Subcutaneous adipose tissue (tissue), 4 donors: ENCODE measurements around the gene CCDC112. TPM values are rescaled to one million over a fixed set of nuclear protein-coding genes. Genes with fewer than 3 reads are reported as not detected.

Source experiments
- total RNA-seq, 4 donors: library from RNA; depleted of rRNA; stranded (reverse); fragments of >200 nt; gene quantifications; one replicate each; pipeline ENCODE4 v1.1.0, GENCODE V29; 2016
- TF ChIP-seq, protein P1 (sequence below): fragments of 450-650 bp; IDR thresholded peaks from one replicate; pipeline ENCODE4 v1.5.1; 2016; ENCODE audit warnings: low read depth, mild to moderate bottlenecking, control low read depth, antibody characterized with exemption, moderate library complexity

Gene CCDC112
- total RNA-seq, 4 donors from 2014 or later: 5.1 to 16.7 (median 14.5) TPM

DNA sequence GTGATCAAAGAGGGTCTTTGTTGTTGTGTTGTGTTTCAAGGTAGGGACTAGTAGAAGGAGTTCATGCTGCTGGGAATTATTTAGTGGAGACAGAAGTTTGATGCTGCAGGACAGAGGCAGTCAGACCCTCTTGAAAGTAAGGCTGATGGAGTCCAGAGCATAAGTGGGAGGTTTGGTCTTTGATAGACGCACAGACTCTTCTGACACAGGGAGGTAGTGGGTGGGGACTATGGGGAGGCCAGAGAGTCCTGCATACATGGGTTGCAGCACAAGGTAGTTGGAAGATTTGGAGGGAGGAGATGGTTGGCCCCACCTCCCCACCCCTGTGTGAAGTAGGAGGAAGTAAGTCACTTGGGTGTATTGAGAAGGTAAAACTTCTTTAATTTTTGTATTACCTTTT lies 2.4 kb upstream of the CCDC112 start:
- TF ChIP-seq, protein P1, sequence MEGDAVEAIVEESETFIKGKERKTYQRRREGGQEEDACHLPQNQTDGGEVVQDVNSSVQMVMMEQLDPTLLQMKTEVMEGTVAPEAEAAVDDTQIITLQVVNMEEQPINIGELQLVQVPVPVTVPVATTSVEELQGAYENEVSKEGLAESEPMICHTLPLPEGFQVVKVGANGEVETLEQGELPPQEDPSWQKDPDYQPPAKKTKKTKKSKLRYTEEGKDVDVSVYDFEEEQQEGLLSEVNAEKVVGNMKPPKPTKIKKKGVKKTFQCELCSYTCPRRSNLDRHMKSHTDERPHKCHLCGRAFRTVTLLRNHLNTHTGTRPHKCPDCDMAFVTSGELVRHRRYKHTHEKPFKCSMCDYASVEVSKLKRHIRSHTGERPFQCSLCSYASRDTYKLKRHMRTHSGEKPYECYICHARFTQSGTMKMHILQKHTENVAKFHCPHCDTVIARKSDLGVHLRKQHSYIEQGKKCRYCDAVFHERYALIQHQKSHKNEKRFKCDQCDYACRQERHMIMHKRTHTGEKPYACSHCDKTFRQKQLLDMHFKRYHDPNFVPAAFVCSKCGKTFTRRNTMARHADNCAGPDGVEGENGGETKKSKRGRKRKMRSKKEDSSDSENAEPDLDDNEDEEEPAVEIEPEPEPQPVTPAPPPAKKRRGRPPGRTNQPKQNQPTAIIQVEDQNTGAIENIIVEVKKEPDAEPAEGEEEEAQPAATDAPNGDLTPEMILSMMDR: no peak

DNA sequence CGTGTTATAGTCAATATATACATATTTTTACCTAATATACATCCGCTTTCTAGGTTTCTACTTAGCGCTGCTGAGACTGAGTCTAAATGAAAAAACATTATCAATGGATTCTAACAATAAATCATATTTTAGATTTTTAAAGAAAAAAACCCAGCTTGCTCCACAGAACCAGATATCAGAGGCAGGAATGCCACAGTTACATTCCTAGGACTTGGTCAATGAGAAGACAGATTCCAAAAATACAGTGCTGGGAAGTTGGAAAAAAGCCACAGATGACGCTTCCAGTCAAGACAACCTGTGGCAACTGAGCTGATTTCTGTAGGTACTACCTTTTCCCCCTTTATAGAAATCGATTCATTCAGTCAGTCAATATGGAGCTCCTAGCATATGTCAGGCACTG lies 577 bp upstream of the CCDC112 start:
- TF ChIP-seq, protein P1: no peak

DNA sequence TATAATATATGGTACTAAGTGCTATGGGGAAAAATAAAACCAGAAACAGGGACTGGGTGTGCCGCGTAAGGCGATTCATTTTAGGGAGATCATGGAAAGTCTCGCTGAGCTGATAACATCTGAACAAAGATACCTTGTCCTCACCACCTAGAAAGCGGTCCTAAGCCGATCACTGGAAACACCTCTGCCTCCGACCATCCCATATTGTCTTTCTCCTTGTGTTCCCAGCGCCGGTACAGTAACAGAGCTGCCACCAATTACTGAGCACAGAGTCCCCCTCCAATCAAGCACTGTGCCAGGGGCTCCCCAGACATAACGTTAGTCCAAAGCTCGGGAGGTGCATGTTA lies 704 bp downstream of the CCDC112 start:
- TF ChIP-seq, protein P1: no peak

DNA sequence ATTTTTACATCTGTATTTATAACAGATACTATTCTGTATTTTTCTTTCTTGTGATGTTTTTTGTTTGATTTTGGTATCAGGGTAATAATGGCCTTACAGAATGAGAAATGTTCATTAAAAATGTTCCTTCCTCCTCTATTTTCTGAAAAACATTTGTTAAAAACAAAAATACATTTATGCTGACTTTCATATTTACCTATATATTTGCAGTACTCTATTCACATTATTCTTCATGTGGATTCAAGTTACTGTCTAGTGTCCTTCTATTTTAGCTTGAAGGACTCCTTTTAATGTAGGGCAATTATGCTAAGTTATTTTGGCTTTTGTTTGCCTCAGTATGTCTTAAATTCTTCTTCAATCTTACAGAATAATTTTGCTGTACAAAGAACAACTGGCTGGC lies 5.1 kb downstream of the CCDC112 start:
- TF ChIP-seq, protein P1: no peak

DNA sequence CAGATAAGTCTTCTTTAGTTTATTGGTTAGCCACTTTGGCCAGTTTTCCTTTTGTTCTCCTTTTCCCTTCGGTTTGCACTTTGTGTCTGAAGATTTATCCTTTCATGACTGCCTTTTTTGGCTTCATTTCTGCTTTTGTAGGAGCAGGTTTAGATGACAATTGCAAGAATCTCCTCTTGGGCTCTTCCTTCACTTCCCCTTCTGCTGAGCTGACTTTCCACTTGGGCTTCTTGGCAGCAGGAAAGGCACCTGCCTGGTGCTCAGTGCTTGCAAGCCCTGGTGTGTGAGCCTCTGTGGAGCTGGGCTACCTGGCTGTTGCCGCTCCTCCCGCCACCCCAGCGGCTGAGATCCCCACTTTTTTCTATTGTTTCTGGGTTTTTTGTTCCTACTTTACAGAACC lies 7.3 kb downstream of the CCDC112 start:
- TF ChIP-seq, protein P1: no peak

DNA sequence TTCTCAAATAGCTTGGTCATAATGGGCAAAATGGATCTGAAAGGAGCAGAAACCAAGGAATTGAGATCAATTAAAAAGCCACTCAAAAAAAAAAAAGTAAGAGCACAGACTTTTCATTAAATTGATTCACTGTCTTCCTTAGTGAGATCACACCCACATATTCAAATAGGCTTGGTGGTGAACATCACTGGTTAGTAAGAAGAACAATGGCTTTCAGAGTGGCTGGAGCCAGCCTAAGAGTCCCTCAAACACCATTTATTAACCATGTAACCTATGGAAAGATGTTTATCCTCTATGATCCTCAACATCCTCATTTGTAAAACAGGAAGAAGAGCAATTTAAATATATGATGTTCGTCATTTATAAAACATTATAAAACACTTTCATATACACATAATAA lies 12.4 kb downstream of the CCDC112 start:
- TF ChIP-seq, protein P1: no peak

DNA sequence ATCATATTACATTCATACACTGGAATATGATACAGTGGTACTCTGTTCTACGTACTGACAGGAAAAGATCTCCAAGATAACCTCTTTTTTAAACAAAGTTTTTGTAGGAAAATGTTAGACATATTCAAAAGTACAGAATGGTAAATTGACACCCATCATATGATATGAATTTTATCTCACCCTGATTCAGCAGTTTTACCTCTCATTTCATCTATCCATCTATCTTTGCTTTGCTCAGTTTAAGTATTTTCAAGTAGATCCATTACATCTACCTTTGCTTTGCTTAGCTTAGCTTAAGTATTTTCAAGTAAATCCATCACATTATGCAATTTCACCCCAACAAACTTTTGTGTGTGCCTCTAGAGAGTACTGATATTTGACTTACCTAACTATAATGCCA lies 14.3 kb downstream of the CCDC112 start:
- TF ChIP-seq, protein P1: no peak

DNA sequence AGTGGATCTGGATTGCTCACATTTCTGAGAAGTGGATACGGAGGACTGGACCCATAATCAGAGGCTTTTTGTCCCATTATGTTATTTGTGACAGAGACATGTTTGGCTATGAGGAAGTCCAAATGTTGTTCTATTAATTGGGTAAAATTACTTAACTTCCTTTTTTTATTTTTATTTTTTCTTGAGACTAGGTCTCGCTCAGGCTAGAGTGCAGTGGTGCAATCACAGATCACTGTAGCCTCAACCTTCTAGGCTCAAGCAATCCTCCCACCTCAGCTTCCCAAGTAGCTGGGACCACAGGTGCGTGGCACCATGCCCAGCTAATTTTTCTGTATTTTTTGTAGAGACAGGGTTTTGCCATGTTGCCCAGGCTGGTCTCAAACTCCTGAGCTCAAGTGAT lies 21.9 kb downstream of the CCDC112 start:
- TF ChIP-seq, protein P1: no peak
